GM18498 (cell line): ENCODE measurements around the gene RWDD2A.
"Not testable (repeated sequence)": the region's sequence is repeated elsewhere in the genome, so short reads cannot be mapped to it uniquely, and the experiment has no call there.

Experiments
- ATAC-seq: cut with Tn5 transposase; IDR thresholded peaks from one replicate; pipeline ENCODE4 v1.9.1; 2021; ENCODE audit warnings: mild to moderate bottlenecking, moderate library complexity; ENCODE audit not compliant: unreplicated experiment

RWDD2A gene

DNA sequence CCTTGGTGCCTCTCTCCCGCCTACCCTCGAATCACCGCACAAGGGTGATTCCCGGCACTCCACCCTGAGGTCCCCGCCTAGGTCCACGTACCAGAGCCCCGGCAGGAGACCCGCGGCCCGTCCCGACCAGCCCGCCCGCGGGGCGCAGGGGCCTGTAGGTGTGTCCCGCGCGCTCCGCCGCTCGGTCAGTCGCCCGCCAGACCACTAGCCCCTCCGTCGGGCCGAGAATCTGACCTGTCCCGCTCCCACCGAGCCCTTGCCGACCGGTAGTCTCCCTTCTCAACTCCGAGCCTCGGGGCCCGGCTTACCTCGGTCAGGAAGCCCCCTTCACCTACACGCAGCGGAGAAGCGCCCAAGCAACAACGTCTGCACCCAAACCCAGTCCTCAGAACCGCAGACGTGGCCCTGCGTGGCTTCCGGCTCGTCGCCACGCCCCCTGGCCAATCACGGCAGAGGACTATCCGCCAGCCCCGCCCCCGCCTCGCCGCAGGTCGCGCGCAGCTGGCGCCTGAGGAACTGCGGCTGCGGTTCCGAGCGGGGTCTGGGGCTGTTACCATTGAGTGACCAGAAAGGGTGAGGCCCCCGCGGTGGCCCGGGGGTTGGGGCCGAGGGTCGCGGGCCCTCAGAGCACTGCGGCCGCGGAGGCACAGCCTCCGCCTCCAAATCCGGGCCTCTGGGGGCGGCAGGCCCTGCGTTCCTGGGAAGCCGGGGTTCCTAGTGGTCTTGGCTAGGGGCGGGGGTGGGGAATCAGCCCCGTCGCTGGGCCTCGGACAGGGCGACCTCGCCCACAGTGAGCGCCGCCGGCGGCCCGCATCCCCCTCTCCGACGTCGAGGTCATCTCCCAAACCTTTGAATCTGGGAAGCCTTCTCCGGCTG is at the start of gene RWDD2A, which contains the start of gene PGM3:
RWDD2A (plus strand) TSS at position 487 of the 876 bp plus-strand sequence. CDS start 1,095 bp downstream, outside the sequence.
PGM3 (minus strand) TSS at position 395 of the 876 bp plus-strand sequence. CDS start 2,253 bp downstream, outside the sequence.
- peak; percentile 98 for ATAC-seq

DNA sequence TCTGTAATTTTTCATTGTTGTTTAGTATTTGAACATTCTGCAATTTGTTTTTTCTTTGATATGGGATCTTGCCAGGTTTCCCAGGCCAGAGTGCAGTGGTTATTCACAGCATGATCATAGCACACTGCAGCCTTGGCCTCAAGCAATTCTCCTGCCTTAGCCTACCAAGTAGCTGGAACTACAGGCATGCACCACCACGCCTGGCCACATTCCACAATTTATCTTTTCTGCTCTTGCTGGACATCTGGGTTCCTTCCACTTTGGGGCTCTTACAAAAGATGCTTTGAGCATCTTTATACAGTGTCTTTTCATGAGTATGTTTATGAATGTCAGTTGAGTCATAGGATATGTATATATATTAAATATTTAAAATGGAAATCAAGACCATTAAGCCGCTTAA is 42.0 kb upstream of the RWDD2A start:
- no peak for ATAC-seq

DNA sequence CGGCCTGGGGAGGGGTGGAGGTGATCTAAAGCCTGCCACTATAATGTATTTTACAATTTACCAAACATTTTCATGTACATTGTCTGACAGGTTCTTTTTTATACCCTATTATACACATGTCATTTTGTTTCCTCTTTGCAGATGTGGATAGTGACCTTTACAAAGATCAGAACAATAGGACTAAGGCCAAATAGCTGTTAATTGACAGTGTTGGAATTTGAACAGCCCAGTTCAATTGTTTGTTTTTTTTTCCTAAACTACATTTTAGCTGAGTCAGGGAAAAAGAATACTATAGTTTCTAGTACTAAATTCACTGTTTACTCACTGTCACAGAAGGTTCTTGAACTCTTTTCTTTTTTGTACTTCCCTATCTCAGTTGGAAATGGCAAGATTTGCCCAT is 40.2 kb upstream of the RWDD2A start:
- ATAC-seq: no peak

DNA sequence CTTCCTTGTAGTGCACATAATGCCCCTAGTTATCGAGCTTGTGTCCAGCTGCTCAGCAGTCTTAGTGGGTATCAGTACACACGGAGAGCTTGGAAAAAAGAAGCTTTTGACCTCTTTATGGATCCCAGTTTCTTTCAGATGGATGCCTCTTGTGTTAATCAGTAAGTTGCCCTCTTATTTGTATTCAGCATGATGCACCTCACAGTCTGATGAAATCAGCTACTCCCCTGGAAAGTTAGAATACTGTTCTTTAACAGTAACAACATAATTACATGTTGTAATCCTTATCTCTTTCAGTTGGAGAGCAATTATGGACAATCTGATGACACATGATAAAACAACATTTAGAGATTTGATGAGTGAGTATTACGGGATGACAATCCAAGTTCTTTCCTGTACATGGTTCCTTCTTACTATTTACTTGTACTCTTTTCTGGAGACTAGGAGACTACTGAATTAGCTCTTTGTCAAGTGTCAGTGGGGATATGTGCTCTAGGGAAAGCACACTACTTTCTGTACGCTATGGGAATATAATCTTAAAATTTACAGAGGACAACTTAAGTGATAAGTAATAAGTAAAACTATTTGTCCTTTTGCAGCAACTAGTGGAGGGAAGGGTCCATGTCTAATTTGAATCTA is 39.2 kb upstream of the RWDD2A start:
- ATAC-seq: no peak

DNA sequence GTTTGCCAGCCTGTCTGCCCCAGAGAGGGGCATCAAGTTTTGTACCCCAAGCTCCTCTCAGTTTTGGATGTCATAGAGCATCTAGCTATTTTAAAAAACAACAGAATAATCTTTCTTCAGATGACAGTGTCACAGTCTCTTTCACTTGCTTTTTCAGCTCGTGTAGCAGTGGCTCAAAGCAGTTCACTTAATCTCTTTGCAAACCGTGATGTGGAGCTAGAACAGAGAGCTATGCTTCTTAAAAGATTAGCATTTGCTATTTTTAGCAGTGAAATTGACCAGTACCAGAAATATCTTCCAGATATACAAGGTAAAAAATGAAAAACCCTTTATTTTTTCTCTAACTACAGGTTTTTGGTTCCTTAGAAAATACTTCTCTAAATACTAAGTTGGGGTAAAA is 37.4 kb upstream of the RWDD2A start:
- no peak for ATAC-seq

DNA sequence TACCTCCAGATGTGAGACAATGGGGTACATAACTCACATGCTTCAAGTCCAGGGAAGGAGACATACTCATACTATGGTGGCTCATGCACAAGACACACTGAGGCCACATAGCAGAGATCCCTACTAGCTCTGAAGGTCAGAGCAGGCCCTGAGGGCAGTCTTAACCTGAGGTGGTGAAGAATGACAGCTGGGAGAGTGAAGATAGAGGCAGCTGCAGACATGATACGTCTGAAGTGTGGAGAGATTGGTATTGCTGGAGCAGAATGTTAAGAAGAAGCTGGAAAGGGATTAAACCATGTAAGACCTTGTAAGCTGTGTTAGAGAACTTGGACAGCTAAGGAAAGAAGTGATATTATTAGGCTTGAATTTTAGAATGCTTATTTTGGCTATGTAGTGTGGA is 33.0 kb upstream of the RWDD2A start:
- no peak for ATAC-seq

DNA sequence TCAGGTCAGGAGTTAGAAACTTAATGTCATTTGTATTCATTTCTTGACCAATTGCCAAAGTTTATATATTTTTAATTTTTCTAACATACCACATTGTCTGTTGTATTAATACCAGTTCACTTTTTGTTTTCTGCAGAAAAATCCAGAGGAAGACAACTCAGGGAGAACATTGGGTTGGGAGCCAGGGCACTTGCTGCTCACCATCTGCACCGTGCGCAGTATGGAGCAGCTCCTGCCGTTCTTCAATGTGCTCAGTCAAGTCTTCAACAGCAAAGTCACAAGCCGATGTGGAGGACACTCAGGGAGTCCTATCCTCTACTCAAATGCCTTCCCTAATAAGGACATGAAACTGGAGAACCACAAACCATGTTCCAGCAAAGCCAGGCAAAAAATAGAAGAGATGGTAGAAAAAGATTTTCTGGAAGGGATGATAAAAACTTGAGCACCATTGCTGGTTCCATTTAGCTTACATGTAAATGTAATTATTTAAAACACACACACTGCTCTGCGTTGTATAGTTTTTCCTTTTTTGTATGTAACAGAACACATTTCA is 25.4 kb upstream of the RWDD2A start:
- no peak for ATAC-seq

DNA sequence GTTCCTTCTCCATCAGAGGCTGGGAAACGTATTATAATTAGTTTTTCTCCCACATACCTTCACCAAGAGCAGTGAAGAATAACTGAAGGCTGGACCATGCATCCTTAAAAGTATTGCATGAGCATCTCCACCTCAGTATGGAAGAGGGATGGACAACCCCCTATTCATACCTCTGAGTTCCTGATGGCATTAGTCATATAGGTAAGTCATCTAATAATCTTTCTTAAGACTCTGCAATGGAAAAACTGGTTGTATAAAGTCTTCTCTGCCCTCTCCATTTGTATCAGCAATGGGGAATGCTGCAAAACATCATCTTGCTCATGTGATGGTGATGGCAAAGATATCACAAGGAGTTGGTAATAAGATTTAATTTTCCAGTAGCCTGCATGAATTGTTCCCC is 24.6 kb upstream of the RWDD2A start:
- no peak for ATAC-seq

DNA sequence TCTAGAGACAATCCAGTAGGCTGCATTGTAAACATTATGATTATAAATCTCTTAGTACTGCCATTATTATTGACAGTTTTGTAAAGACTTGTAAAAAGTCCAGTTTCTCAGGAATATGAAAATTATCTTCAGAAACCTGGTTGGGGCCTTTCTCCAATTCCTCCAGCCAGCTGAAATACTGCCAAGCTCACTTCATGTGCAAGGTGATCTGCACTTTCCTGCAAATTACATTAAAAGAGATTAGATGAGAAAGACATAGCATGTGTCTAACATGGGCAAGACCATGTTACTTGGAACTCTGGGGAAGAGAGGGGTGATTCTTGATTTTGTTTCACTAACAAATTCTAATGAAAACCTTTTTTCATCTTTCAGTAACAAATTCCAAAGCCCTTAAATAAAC is 24.1 kb upstream of the RWDD2A start:
- no peak for ATAC-seq

DNA sequence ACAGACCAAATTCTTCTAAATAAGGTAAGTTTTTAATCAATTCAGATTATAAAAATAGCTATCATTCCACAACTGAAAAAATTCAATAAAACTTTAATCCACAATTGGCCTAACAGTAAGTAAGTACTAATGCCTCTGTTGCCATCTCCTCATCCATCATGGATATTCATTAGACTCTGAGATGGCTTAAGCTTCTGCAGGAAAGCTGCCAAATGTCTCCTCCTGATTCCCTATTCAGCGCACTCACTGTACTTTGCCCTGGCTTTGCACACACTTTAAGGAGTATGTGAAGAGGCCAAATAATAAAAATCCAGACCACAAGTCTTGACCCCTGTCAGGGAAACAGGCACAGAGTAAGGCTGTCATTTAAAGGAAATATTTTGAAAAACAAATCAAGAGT is 23.6 kb upstream of the RWDD2A start:
- no peak for ATAC-seq

DNA sequence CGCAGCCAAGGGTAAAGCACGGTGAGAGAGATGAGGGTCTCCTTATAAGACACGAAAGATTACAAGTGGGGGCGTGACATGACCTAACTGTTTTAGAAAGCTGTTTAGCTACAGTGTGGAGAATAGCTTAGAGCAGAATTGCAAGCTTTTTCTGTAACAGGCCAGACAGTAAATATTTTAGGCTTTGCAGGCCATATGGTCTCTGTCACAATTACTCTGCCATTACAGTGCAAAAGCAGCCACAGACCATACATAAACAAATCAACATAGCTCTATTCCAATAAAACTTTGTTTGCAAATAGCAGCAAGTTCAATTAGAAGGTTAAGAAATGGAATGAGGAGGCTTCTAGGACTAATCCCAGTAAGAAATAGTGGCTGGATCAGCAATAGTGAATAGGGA is 16.9 kb upstream of the RWDD2A start:
- ATAC-seq: no peak

DNA sequence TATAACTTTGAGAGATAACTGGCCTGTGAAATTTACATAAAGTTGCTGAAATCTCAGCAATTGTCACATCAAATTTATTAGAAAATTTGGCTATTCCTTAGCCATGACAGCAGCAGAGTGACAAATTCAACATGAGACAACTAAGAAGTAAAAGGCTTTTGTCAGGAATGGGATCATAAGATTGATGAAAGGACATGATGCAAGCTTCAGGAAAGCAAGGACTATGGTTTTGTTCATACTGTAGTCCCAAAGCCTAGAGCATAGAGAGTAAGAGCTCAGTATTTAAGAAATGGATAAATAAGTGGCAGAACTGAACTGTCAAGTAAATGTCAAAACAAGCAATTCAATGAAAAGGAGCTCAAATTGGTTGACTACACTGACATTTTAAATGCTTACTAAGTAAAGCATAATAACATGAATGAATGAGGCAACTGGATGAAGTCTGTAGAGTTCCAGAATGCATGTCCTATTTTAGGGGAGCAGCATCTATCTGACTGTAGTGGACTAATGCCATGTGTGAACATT is 12.7 kb upstream of the RWDD2A start:
- no peak for ATAC-seq

DNA sequence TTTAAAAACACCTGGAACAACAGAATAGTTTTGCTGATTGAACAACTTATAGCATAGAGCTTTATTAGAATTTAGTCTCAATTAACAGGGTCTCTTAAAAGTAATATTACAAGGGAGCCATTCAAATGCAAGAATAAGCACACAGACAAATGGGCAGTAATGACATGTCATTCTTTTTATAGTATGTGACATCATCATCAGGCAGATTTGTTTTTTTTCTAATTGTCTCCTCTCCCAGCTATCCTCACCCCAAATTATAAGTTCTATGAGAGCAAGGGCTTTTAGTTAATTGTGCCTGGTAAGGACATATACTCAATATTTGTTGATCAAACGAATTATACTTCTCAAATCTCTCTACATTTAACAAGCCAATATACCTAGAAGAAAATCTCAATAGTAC is 11.0 kb upstream of the RWDD2A start:
- ATAC-seq: no peak

DNA sequence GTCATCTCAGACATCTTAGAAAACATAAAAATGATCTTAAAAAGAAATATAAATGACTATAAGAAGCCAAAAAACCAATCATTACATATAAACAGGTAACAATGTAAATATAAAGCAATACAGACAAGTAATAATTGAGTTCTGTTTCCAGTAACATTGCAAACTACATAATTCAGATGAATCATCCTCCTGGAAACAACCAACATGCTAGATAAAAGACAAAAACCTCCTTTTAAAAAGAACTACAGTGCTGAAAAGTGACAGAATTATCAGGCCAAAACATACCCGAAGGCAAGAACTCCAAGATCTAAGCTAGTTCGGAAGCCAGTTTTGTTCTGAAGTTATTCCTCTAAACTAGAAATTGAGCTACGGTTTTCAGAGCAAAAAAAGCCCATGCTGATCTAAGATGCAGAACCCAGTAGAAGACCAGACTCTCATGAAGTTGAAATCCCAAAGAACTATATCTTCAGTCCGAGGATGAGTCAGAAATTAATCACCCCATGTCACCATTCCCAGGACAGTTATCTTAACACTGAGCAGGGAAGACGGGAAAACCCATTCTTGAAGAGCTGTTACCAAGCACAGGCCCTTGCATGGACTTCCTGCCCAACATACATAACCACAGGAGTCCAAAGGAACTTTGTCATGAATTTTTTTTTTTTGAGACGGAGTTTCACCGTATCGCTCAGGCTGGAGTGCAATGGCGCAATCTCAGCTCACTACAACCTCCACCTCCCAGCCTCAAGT is 9.9 kb upstream of the RWDD2A start:
- ATAC-seq: no peak

DNA sequence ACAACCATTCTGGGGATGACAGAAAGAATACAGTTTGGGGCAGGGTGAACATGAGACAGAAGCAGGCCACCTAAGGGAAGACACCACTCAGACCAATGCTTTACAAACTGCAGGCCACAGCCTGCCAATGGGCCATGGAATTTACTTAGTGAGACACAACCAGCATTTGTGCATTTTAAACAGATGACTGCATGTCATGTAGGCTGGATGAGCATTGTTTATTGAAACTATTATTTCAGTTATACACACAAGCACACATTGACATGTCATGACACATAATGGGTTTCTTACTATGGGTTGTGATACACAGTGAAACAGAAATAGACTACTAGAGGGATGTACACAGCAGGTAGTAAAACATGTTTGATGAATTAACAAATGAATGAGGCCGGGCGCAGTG is 8.1 kb upstream of the RWDD2A start:
- no peak for ATAC-seq

DNA sequence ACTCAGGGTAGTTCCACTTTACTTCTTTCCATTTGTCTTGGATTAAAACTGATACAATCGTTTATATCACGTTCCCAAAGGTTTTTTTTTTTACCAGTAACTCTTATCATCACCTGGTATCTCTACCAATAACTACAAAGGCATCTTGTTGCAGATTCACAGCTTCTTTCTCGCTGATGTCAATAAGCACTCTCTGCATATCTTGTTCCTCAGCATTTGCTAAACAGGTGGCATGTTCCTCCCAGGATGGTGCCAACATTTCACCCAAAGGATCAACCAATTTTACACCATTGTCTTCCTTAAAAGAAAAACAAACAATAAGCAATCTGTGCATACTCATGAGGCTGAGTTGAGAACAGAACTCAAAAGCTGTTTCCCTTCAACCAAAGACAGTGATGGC is 4.7 kb upstream of the RWDD2A start:
- no peak for ATAC-seq

DNA sequence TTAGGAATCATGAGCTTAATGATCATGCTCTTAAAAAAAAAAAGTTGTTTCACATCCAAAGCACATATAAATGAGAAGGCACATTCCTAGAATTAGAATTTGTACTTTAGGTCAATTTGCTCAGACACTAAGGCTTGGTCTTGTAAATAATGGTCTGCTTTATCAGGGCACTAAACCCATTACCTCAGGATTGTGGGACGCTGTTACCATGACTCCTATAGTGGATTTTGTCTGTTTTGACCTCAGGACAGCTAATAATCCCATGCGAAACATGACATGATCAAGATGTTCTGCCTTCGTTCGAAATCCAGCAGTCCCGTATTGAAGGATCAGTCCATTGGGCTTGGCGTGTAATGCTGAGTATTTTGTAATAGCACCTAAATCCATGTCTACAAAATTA is 2.5 kb upstream of the RWDD2A start:
- ATAC-seq: no peak

DNA sequence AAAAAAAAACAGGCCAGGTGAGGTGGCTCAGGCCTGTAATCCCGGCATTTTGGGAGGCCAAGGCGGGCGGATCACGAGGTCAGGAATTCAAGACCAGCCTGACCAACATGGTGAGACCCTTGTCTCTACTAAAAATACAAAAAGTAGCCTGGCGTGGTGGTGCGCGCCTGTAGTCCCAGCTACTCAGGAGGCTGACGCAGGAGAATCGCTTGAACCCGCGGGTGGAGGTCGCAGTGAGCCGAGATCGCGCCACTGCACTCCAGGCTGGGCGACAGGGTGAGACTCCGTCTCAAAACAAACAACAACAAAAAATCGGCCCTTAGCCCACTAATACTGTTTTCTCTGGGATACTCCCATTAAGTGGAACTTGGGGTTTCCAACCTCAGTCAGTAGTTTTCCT is 1.2 kb upstream of the RWDD2A start:
- ATAC-seq: not testable (repeated sequence)

DNA sequence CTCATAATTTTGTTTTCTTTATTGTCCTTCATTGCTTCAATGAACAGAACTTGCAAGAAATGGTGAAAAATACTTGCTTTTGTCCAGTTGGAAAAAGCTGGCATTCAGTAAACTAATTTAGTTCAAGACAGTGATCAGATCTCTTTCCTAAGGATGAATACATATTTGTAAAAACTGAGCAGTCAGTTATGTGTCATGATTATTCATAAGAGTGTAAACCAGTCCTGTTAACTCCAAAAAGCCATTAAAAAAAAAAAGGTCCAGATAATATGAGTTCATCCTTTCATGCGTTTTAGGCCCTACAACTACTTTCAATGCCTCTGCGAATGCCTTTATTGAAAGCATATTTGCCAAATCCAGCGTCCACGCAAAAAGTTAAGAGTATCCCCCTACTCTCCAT is 701 bp upstream of the RWDD2A start:
- ATAC-seq: no peak

DNA sequence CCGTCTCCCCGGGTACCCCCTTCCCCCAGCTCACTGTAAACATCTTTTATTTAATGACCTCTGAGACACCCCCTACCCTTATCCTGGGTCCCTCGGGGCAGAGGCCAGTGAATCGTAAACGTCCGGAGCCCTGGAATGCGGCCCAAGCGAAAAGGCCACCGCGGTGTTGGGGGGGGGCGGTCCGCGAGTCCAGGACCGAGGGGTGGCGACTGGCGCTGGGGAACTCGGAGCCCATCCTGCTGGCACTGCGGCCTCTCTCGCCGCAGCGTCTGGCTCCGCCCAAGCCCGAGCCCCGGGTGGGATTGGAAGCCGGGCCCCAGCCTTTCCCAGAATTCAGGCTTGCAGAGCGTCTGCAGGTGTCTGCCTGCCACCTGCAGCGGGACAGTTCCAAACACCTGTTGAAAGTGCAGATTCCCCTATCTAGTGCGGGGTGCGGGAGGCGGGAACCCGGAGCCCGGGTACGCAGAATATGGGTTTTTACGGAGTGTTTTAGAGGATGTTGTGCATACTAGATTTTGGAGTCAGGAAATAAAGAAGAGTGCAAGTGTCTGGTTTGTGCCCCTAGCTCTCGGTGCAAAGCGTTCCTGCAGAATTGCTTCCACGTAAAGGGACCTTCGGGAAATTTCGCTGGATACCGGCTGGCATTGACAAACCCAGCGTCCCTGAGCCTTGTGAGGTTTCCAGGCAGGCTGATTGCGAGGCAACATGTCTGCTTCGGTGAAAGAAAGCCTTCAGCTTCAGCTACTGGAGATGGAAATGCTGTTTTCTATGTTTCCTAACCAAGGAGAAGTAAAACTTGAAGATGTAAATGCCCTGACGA is 800 bp downstream of the RWDD2A start:
- peak; percentile 28 for ATAC-seq
